ENCODE results near the gene TICAM1. TPM values are rescaled to one million over a fixed set of nuclear protein-coding genes. Genes with fewer than 3 reads are reported as not detected.
"Not testable (repeated sequence)": the region's sequence is repeated elsewhere in the genome, so short reads cannot be mapped to it uniquely, and the experiment has no call there.

TICAM1 gene
- total and polyA plus RNA-seq, 2 donors = 0.66 to 4.7 TPM

DNA sequence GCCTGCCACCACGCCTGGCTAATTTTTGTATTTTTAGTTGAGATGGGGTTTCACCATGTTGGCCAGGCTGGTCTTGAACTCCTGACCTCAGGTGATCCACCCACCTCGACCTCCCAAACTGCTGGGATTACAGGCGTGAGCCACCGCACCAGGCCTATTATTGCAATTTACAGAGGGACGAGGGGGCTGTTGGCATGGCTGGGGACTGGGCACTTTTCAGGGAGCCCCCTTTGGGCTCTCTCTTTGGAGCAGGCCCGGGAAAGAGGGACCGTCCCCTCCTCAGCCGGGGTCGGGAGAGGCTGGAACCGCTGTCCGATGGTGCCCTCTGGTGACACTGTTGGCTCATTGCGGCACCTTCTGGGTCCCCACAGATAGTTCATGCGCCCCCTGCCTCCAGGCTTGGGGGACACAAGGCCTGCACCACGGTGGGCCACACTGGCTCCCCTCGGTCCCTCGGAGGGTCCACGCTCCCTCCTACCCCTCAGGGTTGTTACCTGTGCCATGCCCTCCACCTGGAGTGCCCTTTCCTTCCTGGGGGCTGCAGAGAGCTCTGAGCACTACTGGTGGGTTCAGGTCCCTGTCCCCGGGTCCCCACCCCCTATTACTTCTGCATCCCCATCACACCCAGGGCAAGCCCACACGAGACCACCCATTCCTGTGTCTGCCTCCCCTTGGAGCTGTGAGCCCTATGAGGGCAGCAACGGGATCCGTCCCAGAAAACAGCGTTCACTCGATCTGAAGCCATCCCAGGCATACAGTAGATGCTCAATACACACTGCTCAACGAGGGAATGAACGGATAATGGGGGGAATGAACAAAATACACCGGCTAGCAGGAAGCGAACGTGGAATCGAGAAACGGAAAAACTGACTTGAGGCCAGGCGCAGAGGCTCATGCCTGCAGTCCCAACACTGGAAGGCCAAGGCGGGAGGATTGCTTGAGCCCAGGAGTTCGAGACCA lies 27.5 kb downstream of the TICAM1 start:
- Histone ChIP-seq H3K9me3 (ENCODE audit: control insufficient read depth in 2 of 2, insufficient read depth in 1 of 2, low read length in 1 of 2) (no peaks in the 10 kb centered on the region), H3K4me1 (ENCODE audit: control insufficient read depth in 2 of 2, insufficient read depth in 2 of 2, low read length in 2 of 2) (no peaks in the 10 kb centered on the region), H3K36me3 (ENCODE audit: control insufficient read depth in 2 of 2, insufficient read depth in 2 of 2, low read length in 1 of 2) (no peaks in the 10 kb centered on the region), H3K27me3 (ENCODE audit: control insufficient read depth in 2 of 2, insufficient read depth in 1 of 2, low read length in 1 of 2) (no peaks in the 10 kb centered on the region), H3K4me3 (ENCODE audit: low read length in 2 of 2) (no peak overlapping the region), H3K27ac (ENCODE audit: low read depth in 1 of 2, low read length in 1 of 2) (no peak overlapping the region)
- DNase-seq (ENCODE audit: low read depth in 6 of 9, low spot score in 9 of 9) = peak in 8 of 9 donors; percentile 50 to 83 (median 64)
- 54% methylated on average over 33 of the region's 33 CpGs for WGBS

- 94% methylated on average over 7 of the region's 7 CpGs for WGBS
- no peak for DNase-seq (ENCODE audit: low read depth in 6 of 9, low spot score in 9 of 9)
- Histone ChIP-seq H3K27me3 (ENCODE audit: control insufficient read depth in 2 of 2, insufficient read depth in 1 of 2, low read length in 1 of 2) (no peaks in the 10 kb centered on the region), H3K4me3 (ENCODE audit: low read length in 2 of 2) (no peak overlapping the region), H3K36me3 (ENCODE audit: control insufficient read depth in 2 of 2, insufficient read depth in 2 of 2, low read length in 1 of 2) (no peaks in the 10 kb centered on the region), H3K27ac (ENCODE audit: low read depth in 1 of 2, low read length in 1 of 2) (no peak overlapping the region), H3K4me1 (ENCODE audit: control insufficient read depth in 2 of 2, insufficient read depth in 2 of 2, low read length in 2 of 2) (no peaks in the 10 kb centered on the region), H3K9me3 (ENCODE audit: control insufficient read depth in 2 of 2, insufficient read depth in 1 of 2, low read length in 1 of 2) (no peaks in the 10 kb centered on the region)
Observed at GRCh38 chr19:4802711-4803110, 28.8 kb downstream of the TICAM1 start.

DNA sequence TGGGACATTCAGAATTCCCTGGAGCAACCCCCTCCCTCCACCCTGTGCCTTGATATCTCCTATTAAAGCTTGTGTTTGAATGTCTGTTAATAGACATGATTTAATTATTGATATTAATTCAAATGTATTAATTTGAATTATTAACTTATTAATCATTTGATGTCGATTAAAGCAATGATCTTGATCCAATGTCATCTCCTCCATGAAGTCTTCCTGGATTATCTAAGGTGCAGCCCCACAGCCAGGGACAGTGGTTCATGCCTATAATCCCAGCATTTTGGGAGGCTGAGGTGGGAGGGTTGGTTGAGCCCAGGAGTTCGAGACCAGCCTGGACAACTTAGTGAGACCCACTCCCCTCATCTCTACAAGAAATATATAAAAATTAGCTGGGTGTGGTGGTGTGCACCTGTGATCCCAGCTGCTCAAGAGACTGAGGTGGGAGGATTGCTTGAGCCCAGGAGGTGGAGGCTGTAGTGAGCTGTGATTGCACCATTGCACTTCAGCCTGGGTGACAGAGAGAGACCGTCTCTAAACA lies 30.4 kb downstream of the TICAM1 start:
- Histone ChIP-seq H3K4me3 (ENCODE audit: low read length in 2 of 2) (no peak overlapping the region), H3K27ac (ENCODE audit: low read depth in 1 of 2, low read length in 1 of 2) (no peak overlapping the region), H3K9me3 (ENCODE audit: control insufficient read depth in 2 of 2, insufficient read depth in 1 of 2, low read length in 1 of 2) (no peaks in the 10 kb centered on the region), H3K27me3 (ENCODE audit: control insufficient read depth in 2 of 2, insufficient read depth in 1 of 2, low read length in 1 of 2) (no peaks in the 10 kb centered on the region), H3K4me1 (ENCODE audit: control insufficient read depth in 2 of 2, insufficient read depth in 2 of 2, low read length in 2 of 2) (no peaks in the 10 kb centered on the region), H3K36me3 (ENCODE audit: control insufficient read depth in 2 of 2, insufficient read depth in 2 of 2, low read length in 1 of 2) (peaks cover 7 to 8% of the 10 kb centered on the region in 2 donors)
- DNase-seq (ENCODE audit: low read depth in 6 of 9, low spot score in 9 of 9) = no peak
- WGBS = 96% methylated on average over 3 of the region's 3 CpGs

- Histone ChIP-seq H3K27ac (ENCODE audit: low read depth in 1 of 2, low read length in 1 of 2) (no peak overlapping the region), H3K9me3 (ENCODE audit: control insufficient read depth in 2 of 2, insufficient read depth in 1 of 2, low read length in 1 of 2) (no peaks in the 10 kb centered on the region), H3K4me1 (ENCODE audit: control insufficient read depth in 2 of 2, insufficient read depth in 2 of 2, low read length in 2 of 2) (no peaks in the 10 kb centered on the region), H3K36me3 (ENCODE audit: control insufficient read depth in 2 of 2, insufficient read depth in 2 of 2, low read length in 1 of 2) (peaks cover 7 to 11% of the 10 kb centered on the region in 2 donors), H3K27me3 (ENCODE audit: control insufficient read depth in 2 of 2, insufficient read depth in 1 of 2, low read length in 1 of 2) (no peaks in the 10 kb centered on the region), H3K4me3 (ENCODE audit: low read length in 2 of 2) (no peak overlapping the region)
- WGBS = 89% methylated on average over 23 of the region's 23 CpGs
- DNase-seq (ENCODE audit: low read depth in 6 of 9, low spot score in 9 of 9) = no peak
Observed at GRCh38 chr19:4800591-4801081, 30.9 kb downstream of the TICAM1 start.

DNA sequence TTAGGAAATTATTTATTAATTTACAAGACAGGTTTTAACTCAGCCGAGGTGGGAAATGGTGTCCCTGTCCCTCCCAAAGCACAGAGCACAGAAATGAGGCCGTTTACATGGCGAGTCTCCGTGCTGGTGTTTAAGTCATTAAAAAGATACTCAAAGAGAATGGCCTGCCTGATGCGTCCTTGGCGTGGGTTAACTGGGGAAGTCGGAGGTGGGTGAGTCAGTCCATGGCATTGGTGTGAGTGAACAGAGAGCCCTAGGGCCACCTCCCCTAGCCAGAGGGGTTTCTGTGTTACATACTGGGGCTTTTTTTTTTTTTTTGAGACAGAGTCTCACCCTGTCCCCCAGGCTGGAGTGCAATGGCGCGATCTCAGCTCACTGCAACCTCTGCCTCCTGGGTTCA lies 36.1 kb downstream of the TICAM1 start:
- Histone ChIP-seq H3K36me3 (ENCODE audit: control insufficient read depth in 2 of 2, insufficient read depth in 2 of 2, low read length in 1 of 2) (peaks cover 37 to 39% of the 10 kb centered on the region in 2 donors), H3K27ac (ENCODE audit: low read depth in 1 of 2, low read length in 1 of 2) (no peak overlapping the region), H3K4me1 (ENCODE audit: control insufficient read depth in 2 of 2, insufficient read depth in 2 of 2, low read length in 2 of 2) (peaks cover 8 to 32% of the 10 kb centered on the region in 2 donors), H3K9me3 (ENCODE audit: control insufficient read depth in 2 of 2, insufficient read depth in 1 of 2, low read length in 1 of 2) (no peaks in the 10 kb centered on the region), H3K4me3 (ENCODE audit: low read length in 2 of 2) (no peak overlapping the region), H3K27me3 (ENCODE audit: control insufficient read depth in 2 of 2, insufficient read depth in 1 of 2, low read length in 1 of 2) (no peaks in the 10 kb centered on the region)
- no peak for DNase-seq (ENCODE audit: low read depth in 6 of 9, low spot score in 9 of 9)
- WGBS = 95% methylated on average over 9 of the region's 9 CpGs

- no peaks in the 10 kb centered on the region for H3K9me3 ChIP-seq (ENCODE audit: control insufficient read depth in 2 of 2, insufficient read depth in 1 of 2, low read length in 1 of 2)
- H3K27ac ChIP-seq (ENCODE audit: low read depth in 1 of 2, low read length in 1 of 2) = peak overlapping the region in 1 of 2 donors; percentile 74
- H3K4me1 ChIP-seq (ENCODE audit: control insufficient read depth in 2 of 2, insufficient read depth in 2 of 2, low read length in 2 of 2) = peaks cover 8 to 32% of the 10 kb centered on the region in 2 donors
- no peaks in the 10 kb centered on the region for H3K27me3 ChIP-seq (ENCODE audit: control insufficient read depth in 2 of 2, insufficient read depth in 1 of 2, low read length in 1 of 2)
- H3K36me3 ChIP-seq (ENCODE audit: control insufficient read depth in 2 of 2, insufficient read depth in 2 of 2, low read length in 1 of 2) = peaks cover 37 to 39% of the 10 kb centered on the region in 2 donors
- no peak for DNase-seq (ENCODE audit: low read depth in 6 of 9, low spot score in 9 of 9)
- 94% methylated on average over 11 of the region's 11 CpGs for WGBS
- H3K4me3 ChIP-seq (ENCODE audit: low read length in 2 of 2) = no peak overlapping the region
Observed at GRCh38 chr19:4794971-4795370, 36.5 kb downstream of the TICAM1 start.

DNA sequence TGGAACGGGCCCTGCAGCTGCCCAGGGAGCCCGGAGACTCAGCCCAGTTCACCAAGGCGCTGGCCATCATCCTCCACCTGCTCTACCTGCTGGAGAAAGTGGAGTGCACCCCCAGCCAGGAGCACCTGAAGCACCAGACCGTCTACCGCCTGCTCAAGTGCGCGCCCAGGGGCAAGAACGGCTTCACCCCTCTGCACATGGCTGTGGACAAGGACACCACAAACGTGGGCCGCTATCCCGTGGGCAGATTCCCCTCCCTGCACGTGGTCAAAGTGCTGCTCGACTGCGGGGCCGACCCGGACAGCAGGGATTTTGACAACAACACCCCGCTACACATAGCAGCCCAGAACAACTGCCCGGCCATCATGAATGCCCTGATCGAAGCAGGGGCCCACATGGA lies 38.2 kb downstream of the TICAM1 start:
- WGBS = 96% methylated on average over 19 of the region's 19 CpGs
- H3K27me3 ChIP-seq (ENCODE audit: control insufficient read depth in 2 of 2, insufficient read depth in 1 of 2, low read length in 1 of 2); H3K9me3 ChIP-seq (ENCODE audit: control insufficient read depth in 2 of 2, insufficient read depth in 1 of 2, low read length in 1 of 2); DNase-seq (ENCODE audit: low read depth in 6 of 9, low spot score in 9 of 9); H3K4me3 ChIP-seq (ENCODE audit: low read length in 2 of 2); H3K27ac ChIP-seq (ENCODE audit: low read depth in 1 of 2, low read length in 1 of 2): not testable (repeated sequence)
- Histone ChIP-seq H3K4me1 (ENCODE audit: control insufficient read depth in 2 of 2, insufficient read depth in 2 of 2, low read length in 2 of 2) (peaks cover 8 to 32% of the 10 kb centered on the region in 2 donors), H3K36me3 (ENCODE audit: control insufficient read depth in 2 of 2, insufficient read depth in 2 of 2, low read length in 1 of 2) (peaks cover 37 to 39% of the 10 kb centered on the region in 2 donors)

GRCh38 chr19:4792866-4793195 lies 38.7 kb downstream of the TICAM1 start:
- Histone ChIP-seq H3K4me3 (ENCODE audit: low read length in 2 of 2) (peak overlapping the region; percentile 71 to 81), H3K36me3 (ENCODE audit: control insufficient read depth in 2 of 2, insufficient read depth in 2 of 2, low read length in 1 of 2) (peaks cover 37 to 39% of the 10 kb centered on the region in 2 donors), H3K4me1 (ENCODE audit: control insufficient read depth in 2 of 2, insufficient read depth in 2 of 2, low read length in 2 of 2) (peaks cover 8 to 32% of the 10 kb centered on the region in 2 donors)
- not testable (repeated sequence) for H3K9me3 ChIP-seq (ENCODE audit: control insufficient read depth in 2 of 2, insufficient read depth in 1 of 2, low read length in 1 of 2); DNase-seq (ENCODE audit: low read depth in 6 of 9, low spot score in 9 of 9); H3K27me3 ChIP-seq (ENCODE audit: control insufficient read depth in 2 of 2, insufficient read depth in 1 of 2, low read length in 1 of 2); H3K27ac ChIP-seq (ENCODE audit: low read depth in 1 of 2, low read length in 1 of 2)
- 97% methylated on average over 24 of the region's 24 CpGs for WGBS
